Hematopoietic multipotent progenitor cell treated with erythropoietin and hydrocortisone succinate and interleukin-3 and kit ligand, for 8 days (in vitro differentiated cells): Measurements from ENCODE around the gene STARD8.

ENCODE experiments used
- DNase-seq: peaks from one replicate; pipeline ENCODE4 v3.0.0-alpha.2; 2015

The STARD8 gene

DNA sequence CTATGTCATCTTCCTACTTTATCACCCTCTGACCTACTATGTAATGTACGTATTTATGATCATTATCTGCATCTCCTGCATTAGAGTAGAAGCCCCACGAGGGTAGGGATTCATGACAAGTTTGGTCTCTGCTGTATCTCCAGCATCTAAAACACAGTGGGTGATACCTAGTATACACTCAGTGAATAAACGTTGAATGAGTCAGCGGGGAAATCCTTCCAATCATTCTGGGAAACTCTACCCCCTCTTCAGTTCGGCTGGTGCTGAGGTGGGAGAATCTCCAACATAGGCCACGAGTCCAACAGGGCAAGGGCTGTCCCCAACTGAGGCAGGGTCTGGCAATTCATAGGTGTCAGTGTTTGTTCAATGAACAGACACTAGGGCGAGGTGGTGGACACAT lies 106.9 kb downstream of the STARD8 start:
- no peak for DNase-seq

- DNase-seq: no peak
Measured at GRCh38 chrX:68755616-68756125, 108.2 kb downstream of the STARD8 start.

- DNase-seq: no peak
Measured at GRCh38 chrX:68757331-68757730, 109.9 kb downstream of the STARD8 start.

DNA sequence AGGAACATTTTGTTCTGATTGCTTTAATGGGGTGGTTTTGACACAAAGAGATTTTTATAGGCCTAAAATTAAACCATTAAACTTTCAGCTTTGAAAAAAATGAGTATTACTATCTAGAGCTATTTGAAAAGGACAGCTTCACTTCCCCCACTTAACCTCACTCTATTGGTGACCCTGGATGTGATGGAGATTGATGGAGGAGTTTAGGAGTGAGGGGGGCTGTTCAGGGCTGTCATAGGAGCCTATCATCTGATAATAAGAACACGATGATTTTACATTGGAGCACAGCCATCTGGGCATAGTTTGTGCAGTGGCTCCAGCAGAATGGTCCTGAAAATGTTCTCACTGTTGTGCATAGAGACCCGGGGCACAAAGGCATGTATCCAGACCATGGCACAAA lies 110.3 kb downstream of the STARD8 start:
- DNase-seq: no peak

GRCh38 chrX:68758671-68759070 lies 111.2 kb downstream of the STARD8 start:
- DNase-seq: no peak

DNA sequence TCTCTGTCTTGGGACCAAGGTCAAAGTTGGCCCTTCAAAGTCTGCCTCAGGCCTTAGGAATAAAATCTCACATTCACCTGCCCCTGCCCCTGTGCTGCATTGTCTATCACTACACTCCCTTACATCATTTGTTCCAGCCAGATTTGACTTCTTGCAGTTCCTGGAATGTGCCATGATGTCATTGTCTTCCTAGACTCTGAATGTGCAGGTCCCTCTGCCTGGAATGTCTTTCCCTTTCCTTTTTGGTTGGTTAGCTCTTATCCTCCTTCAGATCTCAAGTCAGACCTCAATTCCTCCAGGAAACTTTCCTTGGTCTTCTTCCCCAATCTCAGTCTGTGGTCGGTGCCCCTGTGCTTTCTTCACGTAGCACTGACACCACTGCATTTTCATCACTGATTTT lies 113.6 kb downstream of the STARD8 start:
- no peak for DNase-seq

DNA sequence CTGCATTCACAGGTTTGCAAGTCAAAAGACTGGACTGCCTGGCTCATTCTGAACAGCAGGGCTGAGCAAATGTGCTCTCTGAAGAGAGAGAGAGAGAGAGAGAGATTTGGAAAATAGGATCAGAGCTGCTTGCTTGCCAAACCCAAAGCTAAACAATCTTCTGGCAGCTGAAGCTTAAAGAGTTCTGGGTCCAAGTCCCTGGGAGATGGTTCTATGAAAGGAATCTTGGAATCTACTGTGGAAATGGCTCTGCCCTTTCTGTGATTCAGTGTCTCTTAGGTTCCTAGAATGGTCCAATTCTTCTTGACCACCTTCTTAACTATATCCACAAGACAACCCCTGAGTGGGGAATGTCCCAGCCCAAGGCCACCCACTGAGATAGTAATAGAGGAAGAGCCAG lies 115.3 kb downstream of the STARD8 start:
- no peak for DNase-seq

GRCh38 chrX:68763481-68763880 lies 116.0 kb downstream of the STARD8 start:
- DNase-seq: no peak
